Lower leg skin (tissue), 4 donors: ENCODE measurements around the gene TUBB6. TPM values are rescaled to one million over a fixed set of nuclear protein-coding genes. Genes with fewer than 3 reads are reported as not detected.
A peak's percentile ranks its signal among the peaks of the same experiment; 100 is the strongest.

Experiments
- DNase-seq, 2 donors: peaks; one replicate each; pipeline ENCODE4 v3.0.0-alpha.2; 2019; ENCODE audit warnings: low spot score in 2 of 2
- H3K4me3 ChIP-seq: fragments of 200-600 bp; sonication (generic); 2 replicates; pipeline ENCODE4 v1.5.1; 2017; ENCODE audit warnings: mild to moderate bottlenecking, low read depth; ENCODE audit not compliant: poor library complexity, severe bottlenecking
- CTCF ChIP-seq, 3 donors: fragments of 450-650 bp; IDR thresholded peaks; one replicate each; pipeline ENCODE4 v1.5.1; 2016; ENCODE audit warnings: antibody characterized with exemption in 3 of 3, mild to moderate bottlenecking in 3 of 3, moderate library complexity in 2 of 3
- POLR2A ChIP-seq, 2 donors: fragments of 450-650 bp; IDR thresholded peaks; one replicate each; pipeline ENCODE4 v1.6.1; 2016 to 2017; ENCODE audit warnings: antibody characterized with exemption in 2 of 2, mild to moderate bottlenecking in 1 of 2, moderate library complexity in 1 of 2
- WGBS, 2 donors: methylation state at CpG; one replicate each; pipeline ENCODE4 v1.1.5; 2018; 5-methylcytosine and 5-hydroxymethylcytosine counted together
- intact Hi-C: fragments of 100-400 bp; cut with DNase I; formaldehyde crosslinking; loops from one replicate; pipeline ENCODE4 v1.15.0; 2023; ENCODE audit warnings: low total_unique reads
- total RNA-seq, 4 donors: library from RNA; depleted of rRNA; stranded (reverse); fragments of >200 nt; gene quantifications; one replicate each; pipeline ENCODE4 v1.1.0, GENCODE V29; 2016

Gene TUBB6
- 100 to 1,000 TPM in 3 of 4 donors, 10 to 100 TPM in 1; 91.6 to 151 (median 133) TPM for total RNA-seq

- TF ChIP-seq CTCF (IDR thresholded peaks at IDR 0.05): no peak
- TF ChIP-seq POLR2A (IDR thresholded peaks at IDR 0.05): no peak
- WGBS, 2 donors: 2 to 3% methylated on average over 23 to 40 of the region's 88 CpGs
- intact Hi-C loops: no loop called here
- peak within 1 kb of the TSS; percentile 70 for H3K4me3 ChIP-seq
- DNase-seq: peak; percentile 38 to 93
Measured at GRCh38 chr18:12307701-12308385, at the start of gene TUBB6. TSS of gene TUBB6 (plus strand) at chr18:12308241. CDS start at chr18:12308293, 52 bp downstream.

- WGBS, 2 donors: 75 to 84% methylated on average over 29 of the region's 29 CpGs
- H3K4me3 ChIP-seq: no peak overlapping the region
- intact Hi-C loops: no loop called here
- TF ChIP-seq POLR2A (IDR thresholded peaks at IDR 0.05) (no peak), CTCF (IDR thresholded peaks at IDR 0.05) (no peak)
- DNase-seq: no peak
Measured at GRCh38 chr18:12258719-12259705, 49.0 kb upstream of the TUBB6 start.

- intact Hi-C loops: no loop called here
- no peak overlapping the region for H3K4me3 ChIP-seq
- no peak for DNase-seq
- WGBS, 2 donors: 87% methylated on average over 8 of the region's 8 CpGs
- no peak for TF ChIP-seq POLR2A (IDR thresholded peaks at IDR 0.05)
- no peak for TF ChIP-seq CTCF (IDR thresholded peaks at IDR 0.05)
Measured at GRCh38 chr18:12262748-12263147, 45.3 kb upstream of the TUBB6 start.

- H3K4me3 ChIP-seq: no peak overlapping the region
- TF ChIP-seq CTCF (IDR thresholded peaks at IDR 0.05): no peak
- intact Hi-C loops: loop anchor here (5.0 kb wide), 1 partner anchor 338 kb away; no protein-coding TSS in a partner anchor
- WGBS, 2 donors: 71 to 77% methylated on average over 2 of the region's 2 CpGs
- no peak for DNase-seq
Measured at GRCh38 chr18:12264864-12265263, 43.2 kb upstream of the TUBB6 start.

GRCh38 chr18:12271376-12272235 is 36.4 kb upstream of the TUBB6 start:
- 18 to 21% methylated on average over 51 of the region's 51 CpGs for WGBS, 2 donors
- DNase-seq: peak in 1 of 2 donors; percentile 94
- intact Hi-C loops: no loop called here
- no peak overlapping the region for H3K4me3 ChIP-seq
- TF ChIP-seq POLR2A (IDR thresholded peaks at IDR 0.05) (no peak), CTCF (IDR thresholded peaks at IDR 0.05) (peak in 1 of 3 donors; percentile 30)
